ENCODE results near the gene TP53AIP1. TPM values are rescaled to one million over a fixed set of nuclear protein-coding genes. Genes with fewer than 3 reads are reported as not detected.

The TP53AIP1 gene
- polyA plus RNA-seq = not detected

GRCh38 chr11:128942817-128943427, at the start of gene TP53AIP1:
TP53AIP1 (minus strand) TSS chr11:128942871; CDS start chr11:128937818, 5,053 bp downstream.
- peak within 1 kb of the TSS in 2 of 4 donors; percentile 10 to 17 for H3K4me3 Mint-ChIP-seq
- H3K9me3 Mint-ChIP-seq = no peaks in the 10 kb centered on the region
- H3K27me3 Mint-ChIP-seq = peaks cover 30% of the 10 kb centered on the region
- H3K36me3 Mint-ChIP-seq = no peaks in the 10 kb centered on the region
- no peaks in the 10 kb centered on the region for H3K4me1 Mint-ChIP-seq
- H3K27ac Mint-ChIP-seq = peak within 1 kb of the TSS in 1 of 3 donors; percentile 84

- peaks cover 0 to 4% (median 2%) of the 10 kb centered on the region in 3 donors for H3K9me3 Mint-ChIP-seq
- no peak overlapping the region for H3K27ac Mint-ChIP-seq
- no peak overlapping the region for H3K4me3 Mint-ChIP-seq
- H3K36me3 Mint-ChIP-seq = no peaks in the 10 kb centered on the region
- H3K4me1 Mint-ChIP-seq = peaks cover 0 to 5% (median 2%) of the 10 kb centered on the region in 3 donors
- peaks cover 2% of the 10 kb centered on the region for H3K27me3 Mint-ChIP-seq
Measured at GRCh38 chr11:128988242-128988970, 45.7 kb upstream of the TP53AIP1 start.

GRCh38 chr11:128985880-128986279, 43.2 kb upstream of the TP53AIP1 start:
- H3K4me1 Mint-ChIP-seq = no peaks in the 10 kb centered on the region
- H3K4me3 Mint-ChIP-seq = no peak overlapping the region
- no peaks in the 10 kb centered on the region for H3K36me3 Mint-ChIP-seq
- H3K9me3 Mint-ChIP-seq = peaks cover 0 to 4% (median 2%) of the 10 kb centered on the region in 3 donors
- H3K27ac Mint-ChIP-seq = no peak overlapping the region
- H3K27me3 Mint-ChIP-seq = peaks cover 2% of the 10 kb centered on the region

GRCh38 chr11:128983023-128983422, 40.4 kb upstream of the TP53AIP1 start:
- no peaks in the 10 kb centered on the region for H3K27me3 Mint-ChIP-seq
- H3K4me1 Mint-ChIP-seq = no peaks in the 10 kb centered on the region
- no peaks in the 10 kb centered on the region for H3K9me3 Mint-ChIP-seq
- H3K4me3 Mint-ChIP-seq = no peak overlapping the region
- no peak overlapping the region for H3K27ac Mint-ChIP-seq
- no peaks in the 10 kb centered on the region for H3K36me3 Mint-ChIP-seq

GRCh38 chr11:128981254-128981653, 38.6 kb upstream of the TP53AIP1 start:
- H3K36me3 Mint-ChIP-seq = no peaks in the 10 kb centered on the region
- no peaks in the 10 kb centered on the region for H3K4me1 Mint-ChIP-seq
- H3K4me3 Mint-ChIP-seq = no peak overlapping the region
- H3K27ac Mint-ChIP-seq = no peak overlapping the region
- no peaks in the 10 kb centered on the region for H3K9me3 Mint-ChIP-seq
- peaks cover 6% of the 10 kb centered on the region for H3K27me3 Mint-ChIP-seq

- H3K27ac Mint-ChIP-seq = no peak overlapping the region
Measured at GRCh38 chr11:128970598-128971190, 28.0 kb upstream of the TP53AIP1 start.

GRCh38 chr11:128968916-128969315, 26.2 kb upstream of the TP53AIP1 start:
- H3K27me3 Mint-ChIP-seq = peaks cover 4% of the 10 kb centered on the region
- H3K27ac Mint-ChIP-seq = no peak overlapping the region
- no peak overlapping the region for H3K4me3 Mint-ChIP-seq
- H3K4me1 Mint-ChIP-seq = peaks cover 4 to 9% (median 5%) of the 10 kb centered on the region in 3 donors
- H3K9me3 Mint-ChIP-seq = no peaks in the 10 kb centered on the region
- H3K36me3 Mint-ChIP-seq = peaks cover 4% of the 10 kb centered on the region

More at GRCh38 chr11:128970598-128971190, 28.0 kb upstream of the TP53AIP1 start:
- Mint-ChIP-seq H3K36me3 (peaks cover 4% of the 10 kb centered on the region), H3K27me3 (peaks cover 4% of the 10 kb centered on the region), H3K4me1 (peaks cover under 1 to 1% (median 1%) of the 10 kb centered on the region in 3 donors), H3K9me3 (no peaks in the 10 kb centered on the region), H3K4me3 (no peak overlapping the region)

GRCh38 chr11:128967578-128967977, 24.9 kb upstream of the TP53AIP1 start:
- H3K27me3 Mint-ChIP-seq = peaks cover 2% of the 10 kb centered on the region
- H3K27ac Mint-ChIP-seq = no peak overlapping the region
- H3K36me3 Mint-ChIP-seq = no peaks in the 10 kb centered on the region
- H3K4me3 Mint-ChIP-seq = no peak overlapping the region
- H3K4me1 Mint-ChIP-seq = peaks cover 7 to 10% (median 9%) of the 10 kb centered on the region in 3 donors
- no peaks in the 10 kb centered on the region for H3K9me3 Mint-ChIP-seq

- peaks cover 7 to 10% (median 9%) of the 10 kb centered on the region in 3 donors for H3K4me1 Mint-ChIP-seq
- no peaks in the 10 kb centered on the region for H3K36me3 Mint-ChIP-seq
- H3K27ac Mint-ChIP-seq = no peak overlapping the region
- H3K27me3 Mint-ChIP-seq = peaks cover 2% of the 10 kb centered on the region
- peak overlapping the region in 2 of 4 donors; percentile 14 to 65 for H3K4me3 Mint-ChIP-seq
- no peaks in the 10 kb centered on the region for H3K9me3 Mint-ChIP-seq
Measured at GRCh38 chr11:128965485-128965884, 22.8 kb upstream of the TP53AIP1 start.

GRCh38 chr11:128964463-128964930, 21.8 kb upstream of the TP53AIP1 start:
- Mint-ChIP-seq H3K4me3 (peak overlapping the region in 2 of 4 donors; percentile 3 to 37), H3K27ac (no peak overlapping the region), H3K27me3 (peaks cover 6% of the 10 kb centered on the region), H3K9me3 (no peaks in the 10 kb centered on the region), H3K36me3 (no peaks in the 10 kb centered on the region), H3K4me1 (peaks cover 7 to 10% (median 9%) of the 10 kb centered on the region in 3 donors)

- peaks cover 7 to 10% (median 9%) of the 10 kb centered on the region in 3 donors for H3K4me1 Mint-ChIP-seq
- H3K27me3 Mint-ChIP-seq = peaks cover 10% of the 10 kb centered on the region
- H3K36me3 Mint-ChIP-seq = no peaks in the 10 kb centered on the region
- no peak overlapping the region for H3K4me3 Mint-ChIP-seq
- no peak overlapping the region for H3K27ac Mint-ChIP-seq
- no peaks in the 10 kb centered on the region for H3K9me3 Mint-ChIP-seq
Measured at GRCh38 chr11:128963744-128964325, 21.2 kb upstream of the TP53AIP1 start.

- Mint-ChIP-seq H3K4me1 (peaks cover 7 to 10% (median 9%) of the 10 kb centered on the region in 3 donors), H3K27me3 (peaks cover 13% of the 10 kb centered on the region), H3K27ac (no peak overlapping the region), H3K4me3 (peak overlapping the region in 1 of 4 donors; percentile 25), H3K36me3 (no peaks in the 10 kb centered on the region), H3K9me3 (no peaks in the 10 kb centered on the region)
Measured at GRCh38 chr11:128962896-128963295, 20.2 kb upstream of the TP53AIP1 start.

- peak overlapping the region in 1 of 3 donors; percentile 7 for H3K27ac Mint-ChIP-seq
- H3K4me1 Mint-ChIP-seq = peaks cover 6 to 10% (median 9%) of the 10 kb centered on the region in 3 donors
Measured at GRCh38 chr11:128961645-128962044, 19.0 kb upstream of the TP53AIP1 start.

GRCh38 chr11:128957202-128957482, 14.5 kb upstream of the TP53AIP1 start:
- Mint-ChIP-seq H3K27me3 (peaks cover 16% of the 10 kb centered on the region), H3K9me3 (no peaks in the 10 kb centered on the region), H3K4me3 (no peak overlapping the region), H3K36me3 (no peaks in the 10 kb centered on the region), H3K4me1 (peaks cover 0 to 5% (median 3%) of the 10 kb centered on the region in 3 donors), H3K27ac (no peak overlapping the region)

More at GRCh38 chr11:128961645-128962044, 19.0 kb upstream of the TP53AIP1 start:
- Mint-ChIP-seq H3K4me3 (no peak overlapping the region), H3K9me3 (no peaks in the 10 kb centered on the region), H3K27me3 (peaks cover 13% of the 10 kb centered on the region), H3K36me3 (no peaks in the 10 kb centered on the region)

Data from IgD-negative memory B cell (primary cell).